NCI-H2227 (cell line): ENCODE results near the gene RNF32.

ENCODE experiments used
- DNase-seq: peaks from one replicate; lab custom pipeline; 2025; ENCODE audit not compliant: unreplicated experiment; lab: John Stamatoyannopoulos, UW

RNF32 gene

GRCh38 chr7:156640257-156640948 is at the start of gene RNF32:
Gene RNF32, plus strand, starts transcription at chr7:156640774. Its CDS starts 3,104 bp downstream, at chr7:156643878.
- DNase-seq = peak; percentile 98

- no peak for DNase-seq
Measured at GRCh38 chr7:156592155-156592884, 48.3 kb upstream of the RNF32 start.

GRCh38 chr7:156594283-156595080 is 46.1 kb upstream of the RNF32 start:
- DNase-seq = no peak

GRCh38 chr7:156600496-156600895 is 40.1 kb upstream of the RNF32 start:
- DNase-seq = no peak

- DNase-seq = no peak
Measured at GRCh38 chr7:156602283-156602682, 38.3 kb upstream of the RNF32 start.

GRCh38 chr7:156603011-156603410 is 37.6 kb upstream of the RNF32 start:
- DNase-seq = no peak

GRCh38 chr7:156603629-156604028 is 36.9 kb upstream of the RNF32 start:
- DNase-seq = no peak

GRCh38 chr7:156604311-156604710 is 36.3 kb upstream of the RNF32 start:
- DNase-seq = no peak

GRCh38 chr7:156604836-156605695 is 35.5 kb upstream of the RNF32 start:
- no peak for DNase-seq

- DNase-seq = no peak
Measured at GRCh38 chr7:156606135-156606534, 34.4 kb upstream of the RNF32 start.

- DNase-seq = no peak
Measured at GRCh38 chr7:156606691-156607331, 33.8 kb upstream of the RNF32 start.

- peak; percentile 14 for DNase-seq
Measured at GRCh38 chr7:156607332-156608172, 33.0 kb upstream of the RNF32 start.

- DNase-seq = no peak
Measured at GRCh38 chr7:156608173-156608478, 32.4 kb upstream of the RNF32 start.

GRCh38 chr7:156609010-156609877 is 31.3 kb upstream of the RNF32 start:
- DNase-seq = no peak

- DNase-seq = no peak
Measured at GRCh38 chr7:156610130-156610529, 30.4 kb upstream of the RNF32 start.

GRCh38 chr7:156610601-156611000 is 30.0 kb upstream of the RNF32 start:
- DNase-seq = no peak

GRCh38 chr7:156611014-156612010 is 29.3 kb upstream of the RNF32 start:
- DNase-seq = no peak
